H9 (cell line): ENCODE results near the gene BMPER. TPM values are rescaled to one million over a fixed set of nuclear protein-coding genes. Genes with fewer than 3 reads are reported as not detected.
A peak's percentile ranks its signal among the peaks of the same experiment; 100 is the strongest.

ENCODE experiments used
- DNase-seq: peaks from one replicate; pipeline ENCODE4 v3.0.0-alpha.2; 2017
- H2AFZ ChIP-seq: one replicate; pipeline ENCODE4 v1.6.1; 2013; ENCODE audit warnings: mild to moderate bottlenecking, low read length, control low read depth, moderate library complexity
- H2AK5ac ChIP-seq: 2 replicates; pipeline ENCODE4 v1.6.1; 2013; ENCODE audit warnings: low read length, control low read depth, mixed read lengths; ENCODE audit not compliant: insufficient read length
- H2BK120ac ChIP-seq: one replicate; pipeline ENCODE4 v1.6.1; 2013; ENCODE audit warnings: low read depth, mild to moderate bottlenecking, low read length, control low read depth, inconsistent platforms; ENCODE audit not compliant: poor library complexity, severe bottlenecking
- H2BK12ac ChIP-seq: 2 replicates; pipeline ENCODE4 v1.6.1; 2013; ENCODE audit warnings: low read length, control low read depth, mixed read lengths, low read depth; ENCODE audit not compliant: insufficient read length
- H2BK15ac ChIP-seq: 2 replicates; pipeline ENCODE4 v1.6.1; 2013; ENCODE audit warnings: low read depth, low read length, control low read depth
- H2BK20ac ChIP-seq: one replicate; pipeline ENCODE4 v1.6.1; 2013; ENCODE audit warnings: low read depth, mild to moderate bottlenecking, low read length, control low read depth, inconsistent platforms; ENCODE audit not compliant: poor library complexity, severe bottlenecking
- H2BK5ac ChIP-seq: 2 replicates; pipeline ENCODE4 v1.6.1; 2013; ENCODE audit warnings: low read length, control low read depth, mixed read lengths; ENCODE audit not compliant: insufficient read length
- H3K14ac ChIP-seq: 2 replicates; pipeline ENCODE4 v1.6.1; 2013; ENCODE audit warnings: low read length, control low read depth; ENCODE audit not compliant: insufficient read depth
- H3K18ac ChIP-seq: 2 replicates; pipeline ENCODE4 v1.6.1; 2013; ENCODE audit warnings: low read depth, mild to moderate bottlenecking, mixed read lengths, low read length, control low read depth; ENCODE audit not compliant: insufficient read length
- H3K23ac ChIP-seq: 2 replicates; pipeline ENCODE4 v1.6.1; 2013; ENCODE audit warnings: low read length, control low read depth, mixed read lengths, low read depth; ENCODE audit not compliant: insufficient read length
- H3K23me2 ChIP-seq: 2 replicates; pipeline ENCODE4 v1.6.1; 2013; ENCODE audit warnings: low read depth, mild to moderate bottlenecking, mixed read lengths, low read length, control low read depth; ENCODE audit not compliant: insufficient read length, poor library complexity, severe bottlenecking
- H3K27ac ChIP-seq: 2 replicates; pipeline ENCODE4 v1.5.1; 2013; ENCODE audit warnings: low read length, control low read depth, mixed read lengths, low read depth; ENCODE audit not compliant: insufficient read length
- H3K27me3 ChIP-seq: 2 replicates; pipeline ENCODE4 v1.6.1; 2013; ENCODE audit warnings: low read length, control low read depth, inconsistent platforms; ENCODE audit not compliant: insufficient read depth
- H3K4ac ChIP-seq: 2 replicates; pipeline ENCODE4 v1.6.1; 2013; ENCODE audit warnings: low read depth, mild to moderate bottlenecking, control low read depth, inconsistent platforms, low read length, moderate library complexity
- H3K4me1 ChIP-seq: 2 replicates; pipeline ENCODE4 v1.6.1; 2013; ENCODE audit warnings: low read length, control low read depth, inconsistent platforms; ENCODE audit not compliant: insufficient read depth
- H3K4me2 ChIP-seq: 2 replicates; pipeline ENCODE4 v1.6.1; 2013; ENCODE audit warnings: low read length, control low read depth, mixed read lengths; ENCODE audit not compliant: insufficient read length, insufficient read depth
- H3K56ac ChIP-seq: 2 replicates; pipeline ENCODE4 v1.6.1; 2013; ENCODE audit warnings: low read depth, mild to moderate bottlenecking, mixed read lengths, low read length, control low read depth; ENCODE audit not compliant: insufficient read length
- H3K79me1 ChIP-seq: 2 replicates; pipeline ENCODE4 v1.6.1; 2013; ENCODE audit warnings: low read depth, mild to moderate bottlenecking, moderate library complexity, low read length, control low read depth, inconsistent platforms; ENCODE audit not compliant: insufficient read depth, poor library complexity, severe bottlenecking
- H3K79me2 ChIP-seq: 2 replicates; pipeline ENCODE4 v1.6.1; 2013; ENCODE audit warnings: low read length, control low read depth, inconsistent platforms; ENCODE audit not compliant: insufficient read depth
- H3K9ac ChIP-seq: 2 replicates; pipeline ENCODE4 v1.6.1; 2013; ENCODE audit warnings: low read length, control low read depth, mixed read lengths; ENCODE audit not compliant: insufficient read length; ENCODE audit errors: extremely low read depth
- H3K9me3 ChIP-seq: one replicate; pipeline ENCODE4 v1.6.1; 2013; ENCODE audit warnings: low read depth, low read length, inconsistent platforms; ENCODE audit not compliant: control insufficient read depth
- H3T11ph ChIP-seq: one replicate; pipeline ENCODE4 v1.6.1; 2013; ENCODE audit warnings: mild to moderate bottlenecking, low read length, control low read depth, inconsistent platforms
- H4K20me1 ChIP-seq: one replicate; pipeline ENCODE4 v1.6.1; 2013; ENCODE audit not compliant: control insufficient read depth, insufficient read length, insufficient read depth
- H4K5ac ChIP-seq: 2 replicates; pipeline ENCODE4 v1.6.1; 2013; ENCODE audit warnings: low read depth, mild to moderate bottlenecking, mixed read lengths, low read length, control low read depth; ENCODE audit not compliant: insufficient read length
- H4K8ac ChIP-seq: replicated peaks from 2 replicates; pipeline ENCODE4 v1.6.1; 2013; ENCODE audit warnings: low read length, control low read depth, mixed read lengths, low read depth; ENCODE audit not compliant: insufficient read length
- H4K91ac ChIP-seq: 2 replicates; pipeline ENCODE4 v1.6.1; 2013; ENCODE audit warnings: low read depth, mild to moderate bottlenecking, moderate library complexity, mixed read lengths, low read length, control low read depth; ENCODE audit not compliant: insufficient read length
- H3K27ac Mint-ChIP-seq, 3 experiments: 2 replicates in 2 of 3; 3 replicates in 1 of 3; pipeline ENCODE4 v1.8.0; 2020 to 2021; ENCODE audit warnings: mixed read lengths in 3 of 3, mild to moderate bottlenecking in 1 of 3, moderate library complexity in 1 of 3
- H3K27me3 Mint-ChIP-seq: 2 replicates; pipeline ENCODE4 v1.8.0; 2021; ENCODE audit warnings: low read depth, mild to moderate bottlenecking, moderate library complexity, mixed read lengths
- H3K36me3 Mint-ChIP-seq, 3 experiments: 2 replicates in 2 of 3; 3 replicates in 1 of 3; pipeline ENCODE4 v1.8.0; 2020 to 2021; ENCODE audit warnings: low read depth in 3 of 3, mixed read lengths in 3 of 3; ENCODE audit not compliant: insufficient read depth in 1 of 3
- H3K4me1 Mint-ChIP-seq, 2 experiments: 2 replicates each; pipeline ENCODE4 v1.8.0; 2020; ENCODE audit warnings: mixed read lengths in 2 of 2
- H3K4me3 Mint-ChIP-seq, 2 experiments: 2 replicates in 1 of 2; 3 replicates in 1 of 2; pipeline ENCODE4 v1.8.0; 2020 to 2021; ENCODE audit warnings: mild to moderate bottlenecking in 2 of 2, mixed read lengths in 2 of 2, moderate library complexity in 1 of 2
- H3K9me3 Mint-ChIP-seq, 2 experiments: 2 replicates in 1 of 2; 3 replicates in 1 of 2; pipeline ENCODE4 v1.8.0; 2020; ENCODE audit warnings: mild to moderate bottlenecking in 2 of 2, mixed read lengths in 2 of 2, moderate library complexity in 1 of 2
- WGBS: extraction: QIAGEN DNeasy Blood & Tissue Kit; methylation state at CpG from one replicate; pipeline ENCODE4 v1.1.7; 2013; ENCODE audit warnings: missing lambda C conversion rate, low lambda C conversion rate, mixed read lengths; ENCODE audit not compliant: insufficient read length; ENCODE audit errors: extremely low coverage; 5-methylcytosine and 5-hydroxymethylcytosine counted together
- total RNA-seq: library from RNA; stranded (reverse); gene quantifications from 2 replicates; pipeline ENCODE4 v1.2.1, GENCODE V29; 2021
- TF ChIP-seq, protein P1 (sequence below): fragments of 200-600 bp; sonication (generic); conservative IDR thresholded peaks from 3 replicates; pipeline ENCODE4 v1.8.0; 2021; ENCODE audit warnings: antibody characterized with exemption, mild to moderate bottlenecking

The BMPER gene
- total RNA-seq, 1 experiment from 2014 or later, result 0.20 TPM

DNA sequence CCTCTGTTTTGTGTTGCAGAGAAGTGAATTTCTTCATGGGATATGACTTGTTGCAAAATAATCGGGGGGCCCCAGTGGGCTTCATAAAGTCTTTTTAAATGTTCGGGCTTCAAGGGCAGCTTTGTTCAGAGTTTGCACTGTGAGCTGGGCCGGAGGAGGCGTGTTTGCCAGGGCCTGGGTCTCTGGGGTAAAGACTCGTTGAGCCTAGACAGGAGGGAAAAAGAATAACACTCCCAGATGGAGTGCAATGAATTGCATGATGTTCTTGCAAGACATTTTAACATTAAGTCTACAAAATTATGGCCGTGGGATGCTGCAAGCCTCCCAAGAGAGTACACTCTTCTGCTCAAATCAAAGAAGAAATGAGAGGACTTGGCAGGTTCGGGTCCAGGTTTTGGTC, 23.6 kb downstream of the BMPER start:
- TF ChIP-seq, protein P1, sequence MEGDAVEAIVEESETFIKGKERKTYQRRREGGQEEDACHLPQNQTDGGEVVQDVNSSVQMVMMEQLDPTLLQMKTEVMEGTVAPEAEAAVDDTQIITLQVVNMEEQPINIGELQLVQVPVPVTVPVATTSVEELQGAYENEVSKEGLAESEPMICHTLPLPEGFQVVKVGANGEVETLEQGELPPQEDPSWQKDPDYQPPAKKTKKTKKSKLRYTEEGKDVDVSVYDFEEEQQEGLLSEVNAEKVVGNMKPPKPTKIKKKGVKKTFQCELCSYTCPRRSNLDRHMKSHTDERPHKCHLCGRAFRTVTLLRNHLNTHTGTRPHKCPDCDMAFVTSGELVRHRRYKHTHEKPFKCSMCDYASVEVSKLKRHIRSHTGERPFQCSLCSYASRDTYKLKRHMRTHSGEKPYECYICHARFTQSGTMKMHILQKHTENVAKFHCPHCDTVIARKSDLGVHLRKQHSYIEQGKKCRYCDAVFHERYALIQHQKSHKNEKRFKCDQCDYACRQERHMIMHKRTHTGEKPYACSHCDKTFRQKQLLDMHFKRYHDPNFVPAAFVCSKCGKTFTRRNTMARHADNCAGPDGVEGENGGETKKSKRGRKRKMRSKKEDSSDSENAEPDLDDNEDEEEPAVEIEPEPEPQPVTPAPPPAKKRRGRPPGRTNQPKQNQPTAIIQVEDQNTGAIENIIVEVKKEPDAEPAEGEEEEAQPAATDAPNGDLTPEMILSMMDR, result no peak
- no peak overlapping the region for H2AK5ac ChIP-seq
- no peak for DNase-seq
- H2BK5ac ChIP-seq, result no peak overlapping the region
- H3K4me1 Mint-ChIP-seq, result peaks cover 8 to 15% of the 10 kb centered on the region in 2 experiments
- no peak overlapping the region for H3K4me2 ChIP-seq
- no peaks in the 10 kb centered on the region for H3K4me1 ChIP-seq
- H2AFZ ChIP-seq, result no peak overlapping the region
- no peaks in the 10 kb centered on the region for H4K20me1 ChIP-seq
- no peak overlapping the region for H3K4me3 Mint-ChIP-seq
- H2BK12ac ChIP-seq, result no peak overlapping the region
- H3K23ac ChIP-seq, result no peak overlapping the region
- no peak overlapping the region for H3K4ac ChIP-seq
- H3T11ph ChIP-seq, result no peak overlapping the region
- no peaks in the 10 kb centered on the region for H3K9me3 Mint-ChIP-seq
- H4K91ac ChIP-seq, result no peak overlapping the region
- H3K79me2 ChIP-seq, result no peaks in the 10 kb centered on the region
- no peak overlapping the region for H2BK20ac ChIP-seq
- no peak overlapping the region for H3K27ac ChIP-seq
- H4K8ac ChIP-seq, result no peak overlapping the region
- no peaks in the 10 kb centered on the region for H3K36me3 Mint-ChIP-seq
- WGBS, result no CpG with 5 or more reads among the region's 7 CpGs
- H2BK15ac ChIP-seq, result no peak overlapping the region
- H3K23me2 ChIP-seq, result no peaks in the 10 kb centered on the region
- no peaks in the 10 kb centered on the region for H3K79me1 ChIP-seq
- H4K5ac ChIP-seq, result no peak overlapping the region
- peak overlapping the region in 2 of 3 experiments; percentile 28 to 42; a peak in 2 of 7 replicates for H3K27ac Mint-ChIP-seq
- H3K56ac ChIP-seq, result no peak overlapping the region
- H2BK120ac ChIP-seq, result no peak overlapping the region
- H3K18ac ChIP-seq, result no peak overlapping the region
- no peaks in the 10 kb centered on the region for H3K9me3 ChIP-seq
- no peaks in the 10 kb centered on the region for H3K27me3 ChIP-seq
- no peak overlapping the region for H3K14ac ChIP-seq
- no peaks in the 10 kb centered on the region; the same call in 1 of the 2 replicates for H3K27me3 Mint-ChIP-seq
- H3K9ac ChIP-seq, result no peak overlapping the region
